HG03432 (cell line): ENCODE results near the gene SLC38A10.
"Not testable (repeated sequence)": the region's sequence is repeated elsewhere in the genome, so short reads cannot be mapped to it uniquely, and the experiment has no call there.

Experiments
- ATAC-seq: cut with Tn5 transposase; IDR thresholded peaks from one replicate; pipeline ENCODE4 v1.9.1; 2021; ENCODE audit warnings: mild to moderate bottlenecking, moderate library complexity; ENCODE audit not compliant: unreplicated experiment

The SLC38A10 gene

GRCh38 chr17:81313776-81314397 is 18.8 kb upstream of the SLC38A10 start:
- no peak for ATAC-seq

DNA sequence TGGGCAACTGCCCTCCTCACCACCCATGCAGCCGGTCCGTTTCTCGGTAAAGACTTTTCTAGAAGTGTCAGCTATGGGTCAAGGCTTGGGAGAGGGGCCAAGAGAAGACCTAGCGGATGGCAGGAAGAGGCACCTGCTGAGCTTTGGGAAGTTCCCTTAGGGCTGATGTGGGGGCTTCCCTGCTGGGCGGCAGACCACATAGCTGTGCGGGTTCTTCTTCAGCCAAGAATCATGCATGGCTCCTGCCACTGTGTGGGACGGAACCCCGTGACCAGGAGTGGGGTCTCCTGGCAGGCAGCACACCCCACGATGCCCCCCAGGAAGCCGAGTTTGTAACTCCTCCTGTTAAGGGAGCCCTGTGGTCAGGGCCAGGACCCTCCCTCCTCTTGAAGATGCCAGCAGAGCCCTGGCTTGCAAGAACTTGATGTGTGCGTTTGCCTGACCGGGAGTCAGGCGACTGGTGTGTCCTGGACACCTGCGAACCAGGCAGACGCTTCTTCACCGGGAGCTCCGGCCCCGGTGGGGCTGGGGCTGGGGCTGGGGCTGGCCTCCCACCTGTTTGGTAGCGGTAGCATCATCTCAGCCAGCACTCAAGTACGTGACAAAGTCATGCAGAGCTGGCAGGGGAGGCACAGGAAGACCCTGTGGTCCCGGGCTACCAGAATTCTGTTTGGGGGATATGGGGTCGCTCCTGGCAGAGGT is 17.7 kb upstream of the SLC38A10 start:
- no peak for ATAC-seq

DNA sequence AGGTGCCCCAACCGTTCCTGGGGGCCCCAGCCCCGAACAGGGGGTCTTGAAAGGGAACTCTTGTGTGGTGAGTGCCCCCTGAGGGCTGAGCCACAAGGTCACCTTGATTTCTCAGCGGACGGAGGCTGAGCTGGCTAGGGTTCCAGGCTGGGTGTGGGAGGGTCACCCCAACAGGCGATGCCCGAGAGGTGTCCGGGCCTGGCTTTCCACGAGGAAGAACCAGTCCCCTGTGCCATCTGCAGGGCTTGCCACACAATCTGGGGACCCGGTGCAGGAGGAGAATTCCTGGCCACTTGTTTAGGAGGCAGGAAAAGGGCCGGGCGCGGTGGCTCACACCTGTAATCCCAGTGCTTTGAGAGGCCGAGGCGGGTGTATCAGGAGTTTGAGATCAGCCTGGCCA is 16.8 kb upstream of the SLC38A10 start:
- ATAC-seq = no peak

DNA sequence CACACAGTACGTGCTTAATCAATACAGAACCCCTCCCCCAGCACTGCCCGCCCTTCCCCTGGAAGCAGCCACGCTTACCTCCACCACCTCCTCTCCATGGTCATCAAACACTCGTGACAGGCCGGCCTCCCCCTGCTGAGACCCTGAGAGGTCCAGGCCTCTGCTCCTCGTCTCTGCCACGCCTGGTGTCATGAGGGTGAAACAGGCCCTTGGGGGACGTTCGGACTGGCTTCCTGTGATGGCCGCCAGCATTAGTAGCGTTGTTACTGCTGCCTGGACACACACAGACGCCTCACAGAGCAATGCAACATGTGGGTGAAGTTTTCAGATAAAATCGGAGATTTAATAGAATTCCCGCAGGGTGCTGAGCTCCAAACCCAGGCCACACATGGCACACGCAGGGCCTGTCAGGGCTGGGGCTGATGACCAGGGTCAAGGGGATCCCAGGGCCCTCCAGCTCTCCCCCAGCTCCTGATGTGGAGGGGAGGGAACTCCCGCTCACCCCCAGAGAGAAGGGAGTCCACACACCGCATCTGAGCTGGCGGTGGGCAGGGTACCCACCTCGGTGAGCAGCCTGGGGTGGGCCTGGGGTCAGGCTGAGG is 15.9 kb upstream of the SLC38A10 start:
- no peak for ATAC-seq

DNA sequence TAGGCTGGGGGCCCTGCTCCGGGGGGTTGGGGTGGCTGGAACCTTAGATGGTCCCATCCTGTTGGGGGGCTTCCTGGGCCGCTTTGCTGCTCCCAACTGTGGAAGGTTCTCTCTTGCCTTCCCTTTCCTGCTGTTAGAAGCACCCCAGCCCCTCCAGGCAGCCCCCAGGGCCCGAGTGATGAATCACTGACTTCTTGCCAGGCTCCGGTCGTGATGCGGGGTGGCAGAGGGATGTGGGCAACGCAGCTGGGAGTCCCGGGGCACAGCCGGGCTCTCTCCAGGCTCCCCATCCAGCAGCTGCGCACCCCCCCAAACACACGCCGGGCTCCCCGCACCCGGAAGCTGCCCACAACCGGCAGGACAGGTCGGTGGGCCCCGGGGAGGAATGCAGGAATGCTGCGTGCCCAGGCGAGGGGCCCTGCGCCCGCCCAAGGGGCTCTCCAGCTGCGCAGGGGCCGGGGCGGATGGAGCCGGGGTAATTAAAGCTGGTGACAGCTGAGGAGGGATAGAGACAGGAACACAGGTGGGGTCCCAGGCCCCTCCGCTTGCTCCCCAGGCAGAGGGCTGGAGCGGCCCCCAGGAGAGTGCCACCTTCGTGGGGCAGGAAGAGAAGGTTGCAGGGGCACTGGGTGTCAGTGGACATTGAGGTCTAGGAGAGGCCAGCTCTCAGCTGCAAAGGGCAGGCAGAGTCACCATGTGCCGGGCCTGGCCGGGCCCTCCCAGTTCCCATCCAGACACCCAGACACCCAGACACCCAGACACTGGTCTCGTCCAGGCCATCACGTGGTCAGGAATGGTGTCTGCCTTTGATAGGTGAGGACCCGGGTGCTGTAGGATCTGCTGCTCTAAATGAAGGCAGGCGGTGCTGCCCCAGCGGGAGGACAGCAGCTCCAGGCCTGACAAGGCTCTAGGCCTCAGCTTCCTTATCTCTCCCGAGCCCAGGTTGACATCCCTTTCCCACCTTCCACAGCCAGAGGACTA is 15.0 kb upstream of the SLC38A10 start:
- no peak for ATAC-seq

DNA sequence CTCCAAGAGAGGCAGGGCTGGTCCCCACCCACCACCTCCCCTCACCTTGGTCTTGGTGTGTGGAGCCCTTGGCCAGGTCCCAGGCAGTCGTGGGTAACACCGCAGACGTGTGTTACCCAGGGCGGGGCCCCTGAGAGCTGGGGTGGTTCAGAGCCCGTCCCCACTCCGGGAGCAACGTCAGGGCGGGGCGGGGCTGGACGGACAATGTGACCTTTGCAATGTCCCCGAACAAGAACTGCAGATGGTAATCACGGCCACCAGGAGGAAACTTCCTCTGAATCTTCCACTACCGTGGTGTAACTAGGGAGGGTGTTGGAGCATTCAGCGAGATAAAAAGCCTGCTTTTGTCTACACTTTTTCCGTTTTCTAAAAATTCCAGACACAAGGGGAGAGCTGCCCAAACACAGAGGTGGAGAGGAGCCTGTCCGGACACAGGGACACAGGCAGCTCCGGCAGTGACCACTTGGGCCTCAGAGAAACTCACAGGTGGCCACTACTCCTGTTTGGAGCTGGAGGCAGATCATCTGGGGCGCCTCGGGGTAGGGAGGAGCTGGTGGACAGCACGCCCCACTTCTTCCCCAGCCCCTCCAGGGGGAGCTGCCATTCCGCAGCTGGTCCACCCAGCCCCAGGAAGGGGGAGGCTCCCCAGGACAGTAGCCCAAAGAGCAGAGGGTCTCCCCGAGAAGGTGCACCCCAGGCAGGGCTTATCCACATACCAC is 14.2 kb upstream of the SLC38A10 start:
- ATAC-seq = no peak

- ATAC-seq = not testable (repeated sequence)
Measured at GRCh38 chr17:81308784-81309139, 13.7 kb upstream of the SLC38A10 start.

DNA sequence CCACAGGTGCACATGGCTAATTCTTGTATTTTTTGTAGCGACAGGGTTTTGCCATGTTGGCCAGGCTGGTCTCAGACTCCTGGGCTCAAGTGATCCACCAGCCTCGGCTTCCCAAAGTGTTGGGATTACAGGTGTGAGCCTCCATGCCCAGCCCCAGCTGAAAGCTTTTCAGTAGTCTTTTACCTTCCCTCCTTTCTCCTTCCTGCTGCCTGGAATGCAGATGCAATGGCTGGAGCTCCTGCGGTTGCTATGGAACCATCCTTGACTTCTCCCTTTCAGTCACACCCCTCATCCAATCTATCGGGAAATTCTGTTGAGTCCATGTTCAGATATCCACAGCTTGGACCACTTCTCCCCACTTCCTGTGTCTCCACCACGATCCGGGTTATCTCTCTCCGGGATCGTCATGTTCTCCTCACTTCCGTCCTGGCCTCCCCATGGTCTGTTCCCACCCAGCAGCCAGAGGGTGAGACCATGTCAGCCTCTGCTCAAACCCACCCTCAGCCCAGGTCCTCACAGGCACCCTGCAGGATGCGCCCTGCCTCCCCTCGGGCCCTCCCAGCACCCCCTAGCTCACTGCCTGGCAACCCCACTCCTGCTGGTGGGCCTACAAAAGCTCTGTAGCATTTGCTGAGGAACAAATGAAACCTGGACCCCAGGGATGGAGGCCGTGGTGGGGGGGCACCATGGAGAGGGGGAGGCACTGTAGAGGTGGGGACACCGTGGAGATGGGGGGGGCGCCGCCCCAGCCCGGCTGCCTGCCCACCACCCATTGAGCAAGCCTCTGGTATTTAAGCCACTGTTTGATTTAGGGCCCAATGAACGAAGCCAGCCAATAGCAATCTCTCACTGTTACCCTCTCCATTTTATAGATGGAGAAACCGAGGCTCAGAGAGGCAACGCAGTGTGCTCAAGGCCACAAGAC is 12.8 kb upstream of the SLC38A10 start:
- no peak for ATAC-seq

GRCh38 chr17:81306898-81307510 is 11.9 kb upstream of the SLC38A10 start:
- ATAC-seq = no peak

GRCh38 chr17:81306491-81306890 is 11.4 kb upstream of the SLC38A10 start:
- ATAC-seq = no peak

- no peak for ATAC-seq
Measured at GRCh38 chr17:81305051-81305630, 10.0 kb upstream of the SLC38A10 start.

DNA sequence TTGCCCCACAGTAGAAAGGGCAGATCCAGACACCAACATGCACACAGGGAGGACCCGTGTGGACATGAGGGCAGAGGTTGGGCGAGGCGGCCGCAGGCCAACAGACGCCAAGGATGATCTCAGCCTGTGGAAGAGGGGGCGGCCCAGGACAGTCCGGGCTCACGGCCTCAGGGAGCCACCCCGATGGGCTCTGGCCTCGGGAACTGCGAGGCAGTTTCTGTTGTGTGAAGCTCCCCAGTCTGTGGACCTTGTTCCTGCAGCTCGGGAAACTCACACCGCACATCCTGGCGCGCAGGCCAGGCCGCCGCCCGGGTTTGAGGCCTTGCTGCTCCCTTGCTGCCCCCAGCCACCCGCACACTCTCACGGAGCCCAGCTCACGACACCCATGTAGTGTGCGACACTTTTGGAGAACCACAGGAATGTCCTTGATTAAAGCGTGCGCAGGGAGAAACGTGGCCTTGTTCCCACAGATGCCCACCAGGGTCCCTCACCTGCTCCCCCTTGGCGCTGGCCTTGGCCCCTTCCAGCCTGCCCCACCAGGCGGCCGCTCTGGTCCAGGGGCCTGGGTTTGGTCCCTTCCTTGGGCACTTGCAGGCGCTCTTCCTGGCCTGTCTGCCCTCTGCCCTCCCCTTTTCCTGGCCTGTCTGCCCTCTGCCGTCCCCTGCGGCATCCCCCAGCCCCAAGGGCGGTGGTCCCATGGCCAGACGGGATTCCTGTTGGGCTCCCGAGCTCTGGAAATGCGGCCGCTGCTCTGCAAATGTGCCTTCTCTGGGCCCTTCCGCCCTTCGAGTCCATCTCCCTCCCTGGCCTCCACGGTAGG is 9.3 kb upstream of the SLC38A10 start:
- no peak for ATAC-seq

GRCh38 chr17:81303385-81303784 is 8.3 kb upstream of the SLC38A10 start:
- ATAC-seq = no peak

GRCh38 chr17:81302861-81303333 is 7.8 kb upstream of the SLC38A10 start:
- no peak for ATAC-seq

GRCh38 chr17:81302324-81302723 is 7.2 kb upstream of the SLC38A10 start:
- no peak for ATAC-seq

GRCh38 chr17:81301195-81302144 is 6.4 kb upstream of the SLC38A10 start:
- no peak for ATAC-seq
